Skeletal muscle tissue (tissue), 4 donors: ENCODE measurements around the gene SNX27. TPM values are rescaled to one million over a fixed set of nuclear protein-coding genes. Genes with fewer than 3 reads are reported as not detected.
"Not testable (repeated sequence)": the region's sequence is repeated elsewhere in the genome, so short reads cannot be mapped to it uniquely, and the experiment has no call there.

Experiments used
- H3K27ac ChIP-seq: one replicate; pipeline ENCODE4 v1.7.0; 2013; ENCODE audit warnings: mild to moderate bottlenecking, low read depth, low read length, inconsistent platforms
- H3K27me3 ChIP-seq, 3 donors: one replicate each; pipeline ENCODE4 v1.7.0; 2013; ENCODE audit warnings: low read length in 3 of 3; ENCODE audit not compliant: control insufficient read depth in 3 of 3, insufficient read depth in 3 of 3
- H3K36me3 ChIP-seq, 3 donors: one replicate each; pipeline ENCODE4 v1.7.0; 2013; ENCODE audit warnings: low read length in 3 of 3; ENCODE audit not compliant: control insufficient read depth in 3 of 3, insufficient read depth in 3 of 3
- H3K4me1 ChIP-seq, 3 donors: one replicate each; pipeline ENCODE4 v1.7.0; 2013; ENCODE audit warnings: low read length in 3 of 3, mild to moderate bottlenecking in 3 of 3; ENCODE audit not compliant: control insufficient read depth in 3 of 3, insufficient read depth in 3 of 3
- H3K4me3 ChIP-seq, 3 donors: one replicate each; pipeline ENCODE4 v1.7.0; 2013; ENCODE audit warnings: low read length in 3 of 3
- H3K9ac ChIP-seq, 3 donors: one replicate each; pipeline ENCODE4 v1.7.0; 2013; ENCODE audit warnings: low read length in 3 of 3, mild to moderate bottlenecking in 3 of 3, moderate library complexity in 2 of 3, low read depth in 1 of 3
- H3K9me3 ChIP-seq, 3 donors: one replicate each; pipeline ENCODE4 v1.7.0; 2013; ENCODE audit warnings: low read length in 3 of 3; ENCODE audit not compliant: control insufficient read depth in 3 of 3
- total RNA-seq: library from RNA; depleted of rRNA; stranded (reverse); fragments of >200 nt; gene quantifications from one replicate; pipeline ENCODE4 v1.2.3, GENCODE V29; 2014
- donor health status: Osteomylitis.

SNX27 gene
- total RNA-seq, 1 donor from 2014 or later: 36.0 TPM

- H3K9ac ChIP-seq: no peak overlapping the region
- no peak overlapping the region for H3K4me3 ChIP-seq
- no peak overlapping the region for H3K27ac ChIP-seq
- no peaks in the 10 kb centered on the region for H3K9me3 ChIP-seq
- peaks cover 0 to 3% (median 0%) of the 10 kb centered on the region in 3 donors for H3K27me3 ChIP-seq
- no peaks in the 10 kb centered on the region for H3K36me3 ChIP-seq
- peaks cover 16 to 25% (median 19%) of the 10 kb centered on the region in 3 donors for H3K4me1 ChIP-seq
These were observed 112.0 kb downstream of the SNX27 start for GRCh38 chr1:151723726-151724370.

GRCh38 chr1:151728151-151729054, 116.6 kb downstream of the SNX27 start:
- Histone ChIP-seq H3K4me3 (peak overlapping the region in 2 of 3 donors; percentile 22 to 37), H3K9me3 (no peaks in the 10 kb centered on the region), H3K27me3 (peaks cover 0 to 3% (median 0%) of the 10 kb centered on the region in 3 donors), H3K4me1 (peaks cover 3 to 9% (median 7%) of the 10 kb centered on the region in 3 donors), H3K36me3 (no peaks in the 10 kb centered on the region), H3K9ac (peak overlapping the region in 2 of 3 donors; percentile 45 to 47), H3K27ac (no peak overlapping the region)

- Histone ChIP-seq H3K9ac (no peak overlapping the region), H3K4me3 (no peak overlapping the region), H3K27ac (no peak overlapping the region), H3K27me3 (peaks cover 0 to 3% (median 0%) of the 10 kb centered on the region in 3 donors), H3K4me1 (peaks cover 3 to 9% (median 7%) of the 10 kb centered on the region in 3 donors), H3K9me3 (no peaks in the 10 kb centered on the region), H3K36me3 (no peaks in the 10 kb centered on the region)
These were observed 117.5 kb downstream of the SNX27 start for GRCh38 chr1:151729157-151729965.

GRCh38 chr1:151729966-151730291, 118.1 kb downstream of the SNX27 start:
- Histone ChIP-seq H3K27ac (no peak overlapping the region), H3K4me3 (no peak overlapping the region), H3K4me1 (peaks cover 3 to 11% (median 9%) of the 10 kb centered on the region in 3 donors), H3K36me3 (no peaks in the 10 kb centered on the region), H3K9me3 (no peaks in the 10 kb centered on the region), H3K9ac (no peak overlapping the region), H3K27me3 (peaks cover 0 to 3% (median 0%) of the 10 kb centered on the region in 3 donors)

- Histone ChIP-seq H3K4me3 (no peak overlapping the region), H3K27me3 (no peaks in the 10 kb centered on the region), H3K4me1 (peaks cover 0 to 9% (median 4%) of the 10 kb centered on the region in 3 donors), H3K36me3 (no peaks in the 10 kb centered on the region), H3K9me3 (peaks cover 0 to 3% (median 0%) of the 10 kb centered on the region in 3 donors), H3K9ac (no peak overlapping the region), H3K27ac (no peak overlapping the region)
These were observed 121.3 kb downstream of the SNX27 start for GRCh38 chr1:151733126-151733525.

- not testable (repeated sequence) for H3K36me3 ChIP-seq, H3K9ac ChIP-seq, H3K4me3 ChIP-seq
These were observed 122.1 kb downstream of the SNX27 start for GRCh38 chr1:151733995-151734394.

GRCh38 chr1:151737026-151737425, 125.2 kb downstream of the SNX27 start:
- H3K4me1 ChIP-seq: peaks cover 0 to 17% (median 2%) of the 10 kb centered on the region in 3 donors
- H3K9ac ChIP-seq: no peak overlapping the region
- no peaks in the 10 kb centered on the region for H3K36me3 ChIP-seq
- no peaks in the 10 kb centered on the region for H3K27me3 ChIP-seq
- no peak overlapping the region for H3K27ac ChIP-seq
- H3K4me3 ChIP-seq: no peak overlapping the region
- peaks cover 0 to 3% (median 0%) of the 10 kb centered on the region in 3 donors for H3K9me3 ChIP-seq

More at GRCh38 chr1:151733995-151734394, 122.1 kb downstream of the SNX27 start:
- not testable (repeated sequence) for H3K27ac ChIP-seq, H3K9me3 ChIP-seq, H3K27me3 ChIP-seq
- peaks cover 0 to 10% (median 2%) of the 10 kb centered on the region in 3 donors for H3K4me1 ChIP-seq

GRCh38 chr1:151737479-151737878, 125.6 kb downstream of the SNX27 start:
- H3K27me3 ChIP-seq: no peaks in the 10 kb centered on the region
- H3K4me1 ChIP-seq: peaks cover 0 to 17% (median 2%) of the 10 kb centered on the region in 3 donors
- no peak overlapping the region for H3K4me3 ChIP-seq
- H3K27ac ChIP-seq: no peak overlapping the region
- H3K9ac ChIP-seq: no peak overlapping the region
- H3K9me3 ChIP-seq: peaks cover 0 to 3% (median 0%) of the 10 kb centered on the region in 3 donors
- no peaks in the 10 kb centered on the region for H3K36me3 ChIP-seq

- Histone ChIP-seq H3K9me3 (peaks cover 0 to 3% (median 0%) of the 10 kb centered on the region in 3 donors), H3K4me1 (peaks cover 0 to 17% (median 2%) of the 10 kb centered on the region in 3 donors), H3K27ac (no peak overlapping the region), H3K9ac (no peak overlapping the region), H3K27me3 (no peaks in the 10 kb centered on the region), H3K4me3 (no peak overlapping the region), H3K36me3 (no peaks in the 10 kb centered on the region)
These were observed 127.9 kb downstream of the SNX27 start for GRCh38 chr1:151739590-151740355.
